Measurements from ENCODE around the gene GGA1. TPM values are rescaled to one million over a fixed set of nuclear protein-coding genes. Genes with fewer than 3 reads are reported as not detected.

The GGA1 gene
- total and polyA plus RNA-seq, 9 of the 15 experiments (the other 6 are each of a cell fraction or from before 2014, with no cell fraction given): 1.5 to 69.5 (median 31.6) TPM

DNA sequence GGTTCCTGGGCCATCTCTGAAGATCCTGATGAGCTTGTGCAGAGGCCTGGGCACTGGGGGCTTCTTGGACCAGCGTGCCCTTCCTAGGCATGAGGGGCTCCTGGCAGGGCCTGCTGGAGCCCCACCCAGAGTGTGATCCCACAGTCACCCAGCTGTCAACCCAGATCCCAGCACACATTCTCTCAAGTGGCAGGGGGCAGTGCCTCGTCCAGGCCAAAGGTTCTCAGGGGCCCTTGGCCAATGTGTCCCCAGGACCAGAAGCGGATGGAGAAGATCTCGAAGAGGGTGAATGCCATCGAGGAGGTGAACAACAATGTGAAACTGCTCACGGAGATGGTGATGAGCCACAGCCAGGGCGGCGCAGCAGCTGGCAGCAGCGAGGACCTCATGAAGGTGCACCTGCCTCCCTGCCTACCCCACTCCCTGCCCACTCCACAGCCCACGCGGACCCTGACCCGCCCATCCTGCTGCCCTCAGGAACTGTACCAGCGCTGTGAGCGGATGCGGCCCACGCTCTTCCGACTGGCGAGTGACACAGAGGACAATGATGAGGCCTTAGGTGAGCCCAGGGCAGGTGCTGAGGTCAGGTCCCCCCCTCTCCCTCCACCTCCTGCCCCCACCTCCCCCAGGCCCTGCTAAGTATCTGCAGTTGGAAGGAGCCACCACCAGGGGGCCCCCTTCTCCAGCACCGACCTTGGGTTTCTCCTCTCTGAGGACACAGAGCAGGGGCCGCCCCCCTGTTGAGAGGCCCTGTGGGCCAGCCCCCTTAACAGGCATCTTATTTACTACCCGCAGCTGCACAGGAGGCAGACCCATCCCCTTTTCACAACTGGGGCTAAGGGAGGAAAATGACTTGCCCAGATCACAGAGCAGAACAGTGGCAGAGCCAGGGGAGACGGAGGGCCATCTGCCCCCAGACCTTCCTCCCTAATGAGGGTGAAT, 14.7 kb downstream of the GGA1 start (continued):
- TF ChIP-seq, protein P1, sequence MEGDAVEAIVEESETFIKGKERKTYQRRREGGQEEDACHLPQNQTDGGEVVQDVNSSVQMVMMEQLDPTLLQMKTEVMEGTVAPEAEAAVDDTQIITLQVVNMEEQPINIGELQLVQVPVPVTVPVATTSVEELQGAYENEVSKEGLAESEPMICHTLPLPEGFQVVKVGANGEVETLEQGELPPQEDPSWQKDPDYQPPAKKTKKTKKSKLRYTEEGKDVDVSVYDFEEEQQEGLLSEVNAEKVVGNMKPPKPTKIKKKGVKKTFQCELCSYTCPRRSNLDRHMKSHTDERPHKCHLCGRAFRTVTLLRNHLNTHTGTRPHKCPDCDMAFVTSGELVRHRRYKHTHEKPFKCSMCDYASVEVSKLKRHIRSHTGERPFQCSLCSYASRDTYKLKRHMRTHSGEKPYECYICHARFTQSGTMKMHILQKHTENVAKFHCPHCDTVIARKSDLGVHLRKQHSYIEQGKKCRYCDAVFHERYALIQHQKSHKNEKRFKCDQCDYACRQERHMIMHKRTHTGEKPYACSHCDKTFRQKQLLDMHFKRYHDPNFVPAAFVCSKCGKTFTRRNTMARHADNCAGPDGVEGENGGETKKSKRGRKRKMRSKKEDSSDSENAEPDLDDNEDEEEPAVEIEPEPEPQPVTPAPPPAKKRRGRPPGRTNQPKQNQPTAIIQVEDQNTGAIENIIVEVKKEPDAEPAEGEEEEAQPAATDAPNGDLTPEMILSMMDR (IDR thresholded peaks at IDR 0.05 in 2 of 3, conservative IDR thresholded peaks at IDR 0.05 in 1 of 3; ENCODE audit: insufficient read depth in 2 of 3, low read depth in 1 of 3, low read length in 3 of 3): peak; percentile 54 to 71 (median 61); a peak in 5 of 6 replicates
- TF ChIP-seq, protein P2, sequence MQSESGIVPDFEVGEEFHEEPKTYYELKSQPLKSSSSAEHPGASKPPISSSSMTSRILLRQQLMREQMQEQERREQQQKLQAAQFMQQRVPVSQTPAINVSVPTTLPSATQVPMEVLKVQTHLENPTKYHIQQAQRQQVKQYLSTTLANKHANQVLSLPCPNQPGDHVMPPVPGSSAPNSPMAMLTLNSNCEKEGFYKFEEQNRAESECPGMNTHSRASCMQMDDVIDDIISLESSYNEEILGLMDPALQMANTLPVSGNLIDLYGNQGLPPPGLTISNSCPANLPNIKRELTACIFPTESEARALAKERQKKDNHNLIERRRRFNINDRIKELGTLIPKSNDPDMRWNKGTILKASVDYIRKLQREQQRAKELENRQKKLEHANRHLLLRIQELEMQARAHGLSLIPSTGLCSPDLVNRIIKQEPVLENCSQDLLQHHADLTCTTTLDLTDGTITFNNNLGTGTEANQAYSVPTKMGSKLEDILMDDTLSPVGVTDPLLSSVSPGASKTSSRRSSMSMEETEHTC (IDR thresholded peaks at IDR 0.05): no peak
- TF ChIP-seq KAT7 (CRISPR knock-in tag; IDR thresholded peaks at IDR 0.05; ENCODE audit: borderline replicate concordance) (no peak), TBP (optimal IDR thresholded peaks at IDR 0.05; ENCODE audit: low read depth, low read length) (no peak), HNRNPK (IDR thresholded peaks at IDR 0.05; ENCODE audit: low read depth, low read length, poor library complexity, severe bottlenecking) (no peak), ZBTB7A (IDR thresholded peaks at IDR 0.05; ENCODE audit: borderline replicate concordance, control insufficient read depth, low read depth, low read length) (0 out of 2 replicates have a peak, but pooled peaks have one; percentile 35), CHD4 (IDR thresholded peaks at IDR 0.05; ENCODE audit: insufficient read depth, insufficient replicate concordance, low read depth, low read length, poor library complexity, severe bottlenecking) (no peak), RBM17 (IDR thresholded peaks at IDR 0.05; ENCODE audit: borderline replicate concordance, low read depth, low read length) (no peak), POLR2G (IDR thresholded peaks at IDR 0.05; ENCODE audit: low read depth, low read length) (no peak; the same call in 1 of the 2 replicates), MAZ (CRISPR knock-in tag; conservative IDR thresholded peaks at IDR 0.05 in 1 of 2, IDR thresholded peaks at IDR 0.05 in 1 of 2) (peak in 1 of 2 experiments; percentile 51; a peak in 1 of 4 replicates), ZNF41 (CRISPR knock-in tag; conservative IDR thresholded peaks at IDR 0.05) (no peak), ZBTB1 (CRISPR knock-in tag; IDR thresholded peaks at IDR 0.05; ENCODE audit: borderline replicate concordance, low read depth) (no peak), FOXK1 (CRISPR knock-in tag; IDR thresholded peaks at IDR 0.05; ENCODE audit: borderline replicate concordance) (no peak), SAFB2 (IDR thresholded peaks at IDR 0.05; ENCODE audit: borderline replicate concordance, low read depth, low read length, severe bottlenecking) (no peak), GATAD2A (IDR thresholded peaks at IDR 0.05) (no peak)
- TF ChIP-seq, protein P3, sequence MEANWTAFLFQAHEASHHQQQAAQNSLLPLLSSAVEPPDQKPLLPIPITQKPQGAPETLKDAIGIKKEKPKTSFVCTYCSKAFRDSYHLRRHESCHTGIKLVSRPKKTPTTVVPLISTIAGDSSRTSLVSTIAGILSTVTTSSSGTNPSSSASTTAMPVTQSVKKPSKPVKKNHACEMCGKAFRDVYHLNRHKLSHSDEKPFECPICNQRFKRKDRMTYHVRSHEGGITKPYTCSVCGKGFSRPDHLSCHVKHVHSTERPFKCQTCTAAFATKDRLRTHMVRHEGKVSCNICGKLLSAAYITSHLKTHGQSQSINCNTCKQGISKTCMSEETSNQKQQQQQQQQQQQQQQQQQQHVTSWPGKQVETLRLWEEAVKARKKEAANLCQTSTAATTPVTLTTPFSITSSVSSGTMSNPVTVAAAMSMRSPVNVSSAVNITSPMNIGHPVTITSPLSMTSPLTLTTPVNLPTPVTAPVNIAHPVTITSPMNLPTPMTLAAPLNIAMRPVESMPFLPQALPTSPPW (CRISPR knock-in tag; IDR thresholded peaks at IDR 0.05): peak; percentile 74
- TF ChIP-seq, protein P4, sequence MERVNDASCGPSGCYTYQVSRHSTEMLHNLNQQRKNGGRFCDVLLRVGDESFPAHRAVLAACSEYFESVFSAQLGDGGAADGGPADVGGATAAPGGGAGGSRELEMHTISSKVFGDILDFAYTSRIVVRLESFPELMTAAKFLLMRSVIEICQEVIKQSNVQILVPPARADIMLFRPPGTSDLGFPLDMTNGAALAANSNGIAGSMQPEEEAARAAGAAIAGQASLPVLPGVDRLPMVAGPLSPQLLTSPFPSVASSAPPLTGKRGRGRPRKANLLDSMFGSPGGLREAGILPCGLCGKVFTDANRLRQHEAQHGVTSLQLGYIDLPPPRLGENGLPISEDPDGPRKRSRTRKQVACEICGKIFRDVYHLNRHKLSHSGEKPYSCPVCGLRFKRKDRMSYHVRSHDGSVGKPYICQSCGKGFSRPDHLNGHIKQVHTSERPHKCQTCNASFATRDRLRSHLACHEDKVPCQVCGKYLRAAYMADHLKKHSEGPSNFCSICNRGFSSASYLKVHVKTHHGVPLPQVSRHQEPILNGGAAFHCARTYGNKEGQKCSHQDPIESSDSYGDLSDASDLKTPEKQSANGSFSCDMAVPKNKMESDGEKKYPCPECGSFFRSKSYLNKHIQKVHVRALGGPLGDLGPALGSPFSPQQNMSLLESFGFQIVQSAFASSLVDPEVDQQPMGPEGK (CRISPR knock-in tag; IDR thresholded peaks at IDR 0.05; ENCODE audit: borderline replicate concordance): no peak

Measured in K562 (cell line).